Gastrocnemius medialis (tissue), 4 donors: ENCODE measurements around the gene LRRC45.

ENCODE experiments used
- POLR2A ChIP-seq, 2 donors: fragments of 450-650 bp; IDR thresholded peaks; one replicate each; pipeline ENCODE4 v1.6.1; 2017; ENCODE audit warnings: antibody characterized with exemption in 2 of 2, mild to moderate bottlenecking in 2 of 2, moderate library complexity in 2 of 2
- TF ChIP-seq, protein P1 (sequence below), 5 experiments: fragments of 450-650 bp in 3 of 5; fragments of 200-600 bp in 2 of 5; sonication (generic) in 2 of 5; IDR thresholded peaks in 4 of 5; conservative IDR thresholded peaks in 1 of 5; 1 replicate in 4 of 5; 2 replicates in 1 of 5; pipeline ENCODE4 v1.5.1; 2016 to 2019; ENCODE audit warnings: antibody characterized with exemption in 5 of 5, mild to moderate bottlenecking in 3 of 5, moderate library complexity in 3 of 5

DNA sequence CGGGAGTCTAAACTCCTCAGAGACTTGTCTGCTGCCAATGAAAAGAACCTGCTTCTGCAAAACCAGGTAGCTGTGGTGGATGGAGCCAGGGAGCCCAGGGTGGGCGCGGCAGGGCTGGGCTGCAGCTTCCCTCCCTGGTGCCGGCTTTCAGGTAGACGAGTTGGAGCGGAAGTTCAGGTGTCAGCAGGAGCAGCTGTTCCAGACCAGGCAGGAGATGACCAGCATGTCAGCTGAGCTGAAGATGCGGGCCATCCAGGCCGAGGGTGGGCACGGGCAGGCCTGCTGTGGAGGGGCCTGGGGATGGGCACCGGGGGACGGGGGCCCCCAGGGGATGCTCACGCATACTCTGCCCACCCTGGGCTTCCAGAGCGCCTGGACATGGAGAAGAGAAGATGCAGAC is 5.1 kb downstream of the LRRC45 start:
- TF ChIP-seq POLR2A (IDR thresholded peaks at IDR 0.05) = no peak
- TF ChIP-seq, protein P1, sequence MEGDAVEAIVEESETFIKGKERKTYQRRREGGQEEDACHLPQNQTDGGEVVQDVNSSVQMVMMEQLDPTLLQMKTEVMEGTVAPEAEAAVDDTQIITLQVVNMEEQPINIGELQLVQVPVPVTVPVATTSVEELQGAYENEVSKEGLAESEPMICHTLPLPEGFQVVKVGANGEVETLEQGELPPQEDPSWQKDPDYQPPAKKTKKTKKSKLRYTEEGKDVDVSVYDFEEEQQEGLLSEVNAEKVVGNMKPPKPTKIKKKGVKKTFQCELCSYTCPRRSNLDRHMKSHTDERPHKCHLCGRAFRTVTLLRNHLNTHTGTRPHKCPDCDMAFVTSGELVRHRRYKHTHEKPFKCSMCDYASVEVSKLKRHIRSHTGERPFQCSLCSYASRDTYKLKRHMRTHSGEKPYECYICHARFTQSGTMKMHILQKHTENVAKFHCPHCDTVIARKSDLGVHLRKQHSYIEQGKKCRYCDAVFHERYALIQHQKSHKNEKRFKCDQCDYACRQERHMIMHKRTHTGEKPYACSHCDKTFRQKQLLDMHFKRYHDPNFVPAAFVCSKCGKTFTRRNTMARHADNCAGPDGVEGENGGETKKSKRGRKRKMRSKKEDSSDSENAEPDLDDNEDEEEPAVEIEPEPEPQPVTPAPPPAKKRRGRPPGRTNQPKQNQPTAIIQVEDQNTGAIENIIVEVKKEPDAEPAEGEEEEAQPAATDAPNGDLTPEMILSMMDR (IDR thresholded peaks at IDR 0.05 in 4 of 5, conservative IDR thresholded peaks at IDR 0.05 in 1 of 5) = no peak
